ENCODE measurements around the gene OXSR1. TPM values are rescaled to one million over a fixed set of nuclear protein-coding genes. Genes with fewer than 3 reads are reported as not detected.

The OXSR1 gene
- polyA plus RNA-seq, 2 of the 4 experiments (the other 2 are of a cell fraction), result 30.2 to 44.0 TPM

GRCh38 chr3:38121832-38122461 is 43.4 kb upstream of the OXSR1 start:
- ChIA-PET POLR2A (no interaction called here), CTCF (interaction anchor here (1.2 to 1.5 kb wide), 2 partner anchors 11 to 21 kb away, joined by 3 to 5 read pairs; no protein-coding TSS in a partner anchor)
- Histone ChIP-seq H3K4me2 (no peak overlapping the region), H3K9me3 (no peaks in the 10 kb centered on the region), H3K4me3 (no peak overlapping the region), H3K4me1 (no peaks in the 10 kb centered on the region), H3K27ac (no peak overlapping the region)
- no peak for TF ChIP-seq TFCP2L1 (CRISPR knock-in tag; IDR thresholded peaks at IDR 0.05)
- no peak for TF ChIP-seq CHD2 (IDR thresholded peaks at IDR 0.05; ENCODE audit: low read length, partially characterized antibody)
- no peak for TF ChIP-seq ESRRA (IDR thresholded peaks at IDR 0.05; ENCODE audit: borderline replicate concordance, low read length)
- no peak for TF ChIP-seq BHLHE40 (IDR thresholded peaks at IDR 0.05; ENCODE audit: low read depth, low read length)
- TF ChIP-seq MYC (IDR thresholded peaks at IDR 0.05; ENCODE audit: borderline replicate concordance, low read length), result no peak
- TF ChIP-seq REST (IDR thresholded peaks at IDR 0.05), result no peak
- no peak for TF ChIP-seq MAZ (IDR thresholded peaks at IDR 0.05; ENCODE audit: borderline replicate concordance, low read depth, low read length)
- no peak for TF ChIP-seq ZC3H11A (IDR thresholded peaks at IDR 0.05)
- TF ChIP-seq EHF (CRISPR knock-in tag; IDR thresholded peaks at IDR 0.05), result no peak
- TF ChIP-seq ZFP36 (IDR thresholded peaks at IDR 0.05; ENCODE audit: borderline replicate concordance, partially characterized antibody), result no peak
- TF ChIP-seq E2F6 (IDR thresholded peaks at IDR 0.05; ENCODE audit: borderline replicate concordance, low read depth), result no peak
- TF ChIP-seq GATA3 (IDR thresholded peaks at IDR 0.05; ENCODE audit: borderline replicate concordance), result no peak
- TF ChIP-seq HEYL (CRISPR knock-in tag; IDR thresholded peaks at IDR 0.05), result no peak
- TF ChIP-seq ZSCAN20 (CRISPR knock-in tag; IDR thresholded peaks at IDR 0.05), result no peak
- no peak for TF ChIP-seq JUN (IDR thresholded peaks at IDR 0.05)
- TF ChIP-seq SMC3 (IDR thresholded peaks at IDR 0.05), result no peak
- no peak for DNase-seq (ENCODE audit: low read depth in 1 of 2, low spot score in 1 of 2)
- WGBS (ENCODE audit: missing lambda C conversion rate), result 95% methylated on average over 5 of the region's 13 CpGs
- ATAC-seq, result no peak
- no peak for FAIRE-seq

GRCh38 chr3:38122712-38123290 is 42.5 kb upstream of the OXSR1 start:
- Histone ChIP-seq H3K4me3 (no peak overlapping the region), H3K4me2 (no peak overlapping the region), H3K9me3 (no peaks in the 10 kb centered on the region), H3K4me1 (no peaks in the 10 kb centered on the region), H3K27ac (no peak overlapping the region)
- DNase-seq (ENCODE audit: low read depth in 1 of 2, low spot score in 1 of 2) (no peak), FAIRE-seq (no peak), ATAC-seq (no peak)
- CTCF ChIA-PET, result interaction anchor here (1.2 kb wide), 1 partner anchor 20 kb away, joined by 3 read pairs; no protein-coding TSS in a partner anchor
- WGBS (ENCODE audit: missing lambda C conversion rate), result 91% methylated on average over 8 of the region's 9 CpGs
- POLR2A ChIA-PET, result no interaction called here
- TF ChIP-seq RFX5 (IDR thresholded peaks at IDR 0.05) (no peak), JUNB (IDR thresholded peaks at IDR 0.05) (no peak), KDM1A (IDR thresholded peaks at IDR 0.05; ENCODE audit: low read depth) (no peak), RARB (CRISPR knock-in tag; IDR thresholded peaks at IDR 0.05) (no peak)
